GM23338 (cell line): Measurements from ENCODE around the gene AK4. TPM values are rescaled to one million over a fixed set of nuclear protein-coding genes. Genes with fewer than 3 reads are reported as not detected.

Source experiments
- ATAC-seq: fragments of 200-7000 bp; cut with Tn5 transposase; 3 replicates; pipeline ENCODE4 v1.9.1; 2020
- DNase-seq: peaks from one replicate; pipeline ENCODE4 v3.0.0-alpha.2; 2015; ENCODE audit warnings: low spot score
- H2AFZ ChIP-seq: fragments of 200-600 bp; sonication (generic); 2 replicates; pipeline ENCODE4 v1.8.0; 2016; ENCODE audit warnings: antibody characterized with exemption, mild to moderate bottlenecking, moderate library complexity
- H3F3A ChIP-seq: fragments of 200-600 bp; sonication (generic); replicated peaks from 2 replicates; pipeline ENCODE4 v1.8.0; 2017; ENCODE audit warnings: antibody characterized with exemption, mixed run types, low read depth
- H3K27ac ChIP-seq: fragments of 200-600 bp; sonication (generic); 2 replicates; pipeline ENCODE4 v1.6.1; 2016; ENCODE audit warnings: low read depth
- H3K27me3 ChIP-seq: fragments of 200-600 bp; sonication (generic); 2 replicates; pipeline ENCODE4 v1.8.0; 2016; ENCODE audit warnings: mild to moderate bottlenecking, mixed run types, moderate library complexity; ENCODE audit not compliant: insufficient read depth
- H3K36me3 ChIP-seq: fragments of 200-600 bp; sonication (generic); 2 replicates; pipeline ENCODE4 v1.8.0; 2016; ENCODE audit warnings: mild to moderate bottlenecking; ENCODE audit not compliant: insufficient read depth
- H3K4me1 ChIP-seq: fragments of 200-600 bp; sonication (generic); 2 replicates; pipeline ENCODE4 v1.8.0; 2016; ENCODE audit warnings: mild to moderate bottlenecking, moderate library complexity; ENCODE audit not compliant: insufficient read depth
- H3K4me2 ChIP-seq: fragments of 200-600 bp; sonication (generic); 2 replicates; pipeline ENCODE4 v1.7.1; 2017; ENCODE audit warnings: mixed run types
- H3K4me3 ChIP-seq: fragments of 200-600 bp; sonication (generic); 2 replicates; pipeline ENCODE4 v1.6.1; 2016; ENCODE audit warnings: mixed run types
- H3K79me2 ChIP-seq: fragments of 200-600 bp; sonication (generic); replicated peaks from 2 replicates; pipeline ENCODE4 v1.8.0; 2017; ENCODE audit warnings: mild to moderate bottlenecking; ENCODE audit not compliant: insufficient read depth
- H3K9me2 ChIP-seq: fragments of 200-600 bp; sonication (generic); 2 replicates; pipeline ENCODE4 v1.8.0; 2017; ENCODE audit not compliant: insufficient read depth
- H4K20me1 ChIP-seq: fragments of 200-600 bp; sonication (generic); replicated peaks from 2 replicates; pipeline ENCODE4 v1.8.0; 2017; ENCODE audit warnings: mild to moderate bottlenecking; ENCODE audit not compliant: insufficient read depth
- H3K27ac Mint-ChIP-seq: 2 replicates; pipeline ENCODE4 v1.8.0; 2020; ENCODE audit warnings: inconsistent platforms, mild to moderate bottlenecking, moderate library complexity, mixed read lengths
- H3K27me3 Mint-ChIP-seq: 3 replicates; pipeline ENCODE4 v1.8.0; 2022; ENCODE audit warnings: low read depth, mild to moderate bottlenecking, moderate library complexity, mixed read lengths, inconsistent platforms; ENCODE audit not compliant: insufficient read depth, poor library complexity
- H3K36me3 Mint-ChIP-seq: 3 replicates; pipeline ENCODE4 v1.8.0; 2021; ENCODE audit warnings: low read depth, mild to moderate bottlenecking, inconsistent platforms, moderate library complexity, mixed read lengths
- H3K4me1 Mint-ChIP-seq: 3 replicates; pipeline ENCODE4 v1.8.0; 2020; ENCODE audit warnings: mild to moderate bottlenecking, inconsistent platforms, mixed read lengths
- H3K4me3 Mint-ChIP-seq: 3 replicates; pipeline ENCODE4 v1.8.0; 2021; ENCODE audit warnings: moderate library complexity, mild to moderate bottlenecking, inconsistent platforms, mixed read lengths
- H3K9me3 Mint-ChIP-seq: 3 replicates; pipeline ENCODE4 v1.8.0; 2020; ENCODE audit warnings: moderate library complexity, mild to moderate bottlenecking, inconsistent platforms, mixed read lengths
- CREB1 ChIP-seq: fragments of 250-450 bp; sonication (Bioruptor Pico); IDR thresholded peaks from 2 replicates; pipeline ENCODE4 v1.5.0; 2020; ENCODE audit warnings: low read depth, mild to moderate bottlenecking, moderate library complexity
- CTCF ChIP-seq, 2 experiments: fragments of 200-600 bp in 1 of 2; sonication (generic) in 1 of 2; conservative IDR thresholded peaks; 2 replicates each; pipeline versions ENCODE4 v1.5.1 to v1.6.1; 2016 to 2017; ENCODE audit warnings: antibody characterized with exemption in 2 of 2, low read depth in 2 of 2, mild to moderate bottlenecking in 2 of 2, moderate library complexity in 1 of 2
- EZH2 ChIP-seq: fragments of 200-600 bp; sonication (generic); IDR thresholded peaks from one replicate; pipeline ENCODE4 v1.8.0; 2017; ENCODE audit warnings: antibody characterized with exemption, mild to moderate bottlenecking, low read depth; ENCODE audit not compliant: unreplicated experiment
- JUNB ChIP-seq: IDR thresholded peaks from one replicate; pipeline ENCODE4 v1.6.1; 2016; ENCODE audit warnings: antibody characterized with exemption; ENCODE audit not compliant: unreplicated experiment
- NANOG ChIP-seq: IDR thresholded peaks from 2 replicates; pipeline ENCODE4 v1.6.1; 2016; ENCODE audit warnings: antibody characterized with exemption, borderline replicate concordance
- STAT1 ChIP-seq: IDR thresholded peaks from one replicate; pipeline ENCODE4 v1.6.1; 2016; ENCODE audit warnings: antibody characterized with exemption; ENCODE audit not compliant: unreplicated experiment
- ZNF462 ChIP-seq: fragments of 250-450 bp; sonication (Bioruptor Pico); IDR thresholded peaks from 2 replicates; pipeline ENCODE4 v1.5.0; 2020; ENCODE audit warnings: mild to moderate bottlenecking, moderate library complexity
- polyA plus RNA-seq: library from polyadenylated mRNA; unstranded; fragments of >200 nt; fragmentation: Nextera tagmentation; extraction: Ambion mirVana; gene quantifications from 2 replicates; pipeline ENCODE4 v1.2.1, GENCODE V29; 2016
- total RNA-seq: library from RNA; depleted of rRNA; stranded (reverse); fragments of >200 nt; shearing (Covaris generic); gene quantifications from 2 replicates; pipeline ENCODE4 v1.2.3, GENCODE V29; 2014

Gene AK4
- total and polyA plus RNA-seq, 2 experiments from 2014 or later, result 123 to 127 TPM

GRCh38 chr1:65109487-65109886 is 38.5 kb upstream of the AK4 start (continued):
- TF ChIP-seq ZNF462 (no peak), CREB1 (CRISPR knock-in tag) (no peak), STAT1 (no peak), EZH2 (no peak), NANOG (no peak), JUNB (no peak)

- Histone ChIP-seq H2AFZ (no peak overlapping the region), H3K27me3 (no peaks in the 10 kb centered on the region), H3K27ac (no peak overlapping the region), H4K20me1 (no peaks in the 10 kb centered on the region), H3F3A (no peaks in the 10 kb centered on the region), H3K9me2 (0 out of 2 replicates have a peak, but pooled peaks cover 4% of the 10 kb centered on the region), H3K79me2 (no peaks in the 10 kb centered on the region), H3K4me2 (no peak overlapping the region), H3K36me3 (no peaks in the 10 kb centered on the region), H3K4me1 (no peaks in the 10 kb centered on the region; the same call in 1 of the 2 replicates), H3K4me3 (no peak overlapping the region)
- ATAC-seq, result no peak
- peaks cover 3% of the 10 kb centered on the region; the same call in 2 of the 3 replicates for H3K4me1 Mint-ChIP-seq
- H3K27me3 Mint-ChIP-seq, result peaks cover 5% of the 10 kb centered on the region
- no peak for DNase-seq
- H3K9me3 Mint-ChIP-seq, result no peaks in the 10 kb centered on the region; the same call in 2 of the 3 replicates
- H3K36me3 Mint-ChIP-seq, result no peaks in the 10 kb centered on the region; the same call in 2 of the 3 replicates
- no peak overlapping the region for H3K4me3 Mint-ChIP-seq
- H3K27ac Mint-ChIP-seq, result no peak overlapping the region
- TF ChIP-seq CTCF (conservative IDR thresholded peaks at IDR 0.05; ENCODE audit: low read depth in 2 of 2) (no peak), ZNF462 (no peak)
These were observed 35.2 kb upstream of the AK4 start for GRCh38 chr1:65112811-65113210.
